Neural cell (in vitro differentiated cells): Measurements from ENCODE around the gene SNX10. TPM values are rescaled to one million over a fixed set of nuclear protein-coding genes. Genes with fewer than 3 reads are reported as not detected.

Source experiments
- H2AFZ ChIP-seq: fragments of 200-600, 300-800 bp; sonication (generic), shearing (Covaris generic); 2 replicates; pipeline ENCODE4 v1.6.0; 2014; ENCODE audit warnings: low read depth, mild to moderate bottlenecking, antibody characterized with exemption, low read length, moderate library complexity
- H3F3A ChIP-seq: fragments of 200-600 bp; shearing (Covaris generic); 2 replicates; pipeline ENCODE4 v1.6.1; 2016; ENCODE audit warnings: mild to moderate bottlenecking, moderate library complexity, mixed read lengths, antibody characterized with exemption, low read length; ENCODE audit not compliant: insufficient read depth, poor library complexity, severe bottlenecking
- H3K27ac ChIP-seq: fragments of 200-600, 300-800 bp; sonication (generic), shearing (Covaris generic); 2 replicates; pipeline ENCODE4 v1.5.1; 2014; ENCODE audit warnings: mild to moderate bottlenecking, low read length, moderate library complexity
- H3K27me3 ChIP-seq: fragments of 300-800, 200-600 bp; sonication (generic), shearing (Covaris generic); 2 replicates; pipeline ENCODE4 v1.6.0; 2014; ENCODE audit warnings: mild to moderate bottlenecking, low read depth, low read length, moderate library complexity; ENCODE audit not compliant: insufficient read depth
- H3K36me3 ChIP-seq: fragments of 300-800, 200-600 bp; sonication (generic), shearing (Covaris generic); 2 replicates; pipeline ENCODE4 v1.5.1; 2014; ENCODE audit warnings: mild to moderate bottlenecking, antibody characterized with exemption, low read length, moderate library complexity; ENCODE audit not compliant: insufficient read depth
- H3K4me2 ChIP-seq: fragments of 300-800, 200-600 bp; sonication (generic), shearing (Covaris generic); 2 replicates; pipeline ENCODE4 v1.6.0; 2014; ENCODE audit warnings: mild to moderate bottlenecking, low read length
- H3K4me3 ChIP-seq: fragments of 300-800, 200-600 bp; sonication (generic), shearing (Covaris generic); 2 replicates; pipeline ENCODE4 v1.5.1; 2014; ENCODE audit warnings: mild to moderate bottlenecking, low read length, moderate library complexity
- H3K79me2 ChIP-seq: fragments of 200-600 bp; shearing (Covaris generic); replicated peaks from 2 replicates; pipeline ENCODE4 v1.6.0; 2014; ENCODE audit warnings: mild to moderate bottlenecking, low read length, moderate library complexity; ENCODE audit not compliant: insufficient read depth
- H3K9ac ChIP-seq: fragments of 300-800, 200-600 bp; sonication (generic), shearing (Covaris generic); 2 replicates; pipeline ENCODE4 v1.6.1; 2016; ENCODE audit warnings: mild to moderate bottlenecking, low read length, mixed read lengths
- H3K9me2 ChIP-seq: fragments of 200-600 bp; shearing (Covaris generic); 2 replicates; pipeline ENCODE4 v1.6.1; 2016; ENCODE audit warnings: mild to moderate bottlenecking, low read length, mixed read lengths; ENCODE audit not compliant: insufficient read depth
- H3K9me3 ChIP-seq: fragments of 200-600, 300-800 bp; sonication (generic), shearing (Covaris generic); 2 replicates; pipeline ENCODE4 v1.6.1; 2016; ENCODE audit warnings: mild to moderate bottlenecking, mixed run types, low read length, moderate library complexity, mixed read lengths
- H4K20me1 ChIP-seq: fragments of 200-600 bp; shearing (Covaris generic); 2 replicates; pipeline ENCODE4 v1.6.1; 2016; ENCODE audit warnings: mild to moderate bottlenecking, mixed run types; ENCODE audit not compliant: insufficient read depth
- CTCF ChIP-seq: fragments of 450-650 bp; IDR thresholded peaks from 2 replicates; pipeline ENCODE4 v1.5.1; 2014; ENCODE audit warnings: antibody characterized with exemption, mild to moderate bottlenecking, moderate library complexity; ENCODE audit not compliant: poor library complexity, severe bottlenecking
- EP300 ChIP-seq: fragments of 450-650 bp; conservative IDR thresholded peaks from 2 replicates; pipeline ENCODE4 v1.6.1; 2014; ENCODE audit warnings: antibody characterized with exemption, mild to moderate bottlenecking, moderate library complexity; ENCODE audit not compliant: poor library complexity, severe bottlenecking
- EZH2 ChIP-seq: fragments of 200-600, 300-800 bp; shearing (Covaris generic), sonication (generic); IDR thresholded peaks from 2 replicates; pipeline ENCODE4 v1.6.1; 2014; ENCODE audit warnings: antibody characterized with exemption, low read length, borderline replicate concordance, mild to moderate bottlenecking; ENCODE audit not compliant: insufficient read depth, poor library complexity, severe bottlenecking
- MXI1 ChIP-seq: fragments of 450-650 bp; conservative IDR thresholded peaks from 2 replicates; pipeline ENCODE4 v1.6.1; 2014; ENCODE audit warnings: antibody characterized with exemption, mild to moderate bottlenecking; ENCODE audit not compliant: poor library complexity, severe bottlenecking
- POLR2AphosphoS5 ChIP-seq: IDR thresholded peaks from 2 replicates; pipeline ENCODE4 v1.6.1; 2012
- RAD21 ChIP-seq: fragments of 450-650 bp; conservative IDR thresholded peaks from 2 replicates; pipeline ENCODE4 v1.6.1; 2014; ENCODE audit warnings: antibody characterized with exemption, mild to moderate bottlenecking, moderate library complexity
- REST ChIP-seq: IDR thresholded peaks from 2 replicates; pipeline ENCODE4 v1.6.1; 2012; ENCODE audit warnings: borderline replicate concordance
- SMC3 ChIP-seq: fragments of 450-650 bp; conservative IDR thresholded peaks from 2 replicates; pipeline ENCODE4 v1.6.1; 2014; ENCODE audit warnings: antibody characterized with exemption, mild to moderate bottlenecking, moderate library complexity; ENCODE audit not compliant: poor library complexity
- TAF1 ChIP-seq: IDR thresholded peaks from 2 replicates; pipeline ENCODE4 v1.6.1; 2012; ENCODE audit warnings: low read depth
- polyA plus RNA-seq: library from polyadenylated mRNA; depleted of rRNA; stranded (reverse); fragments of >200 nt; gene quantifications from 2 replicates; pipeline ENCODE4 v1.2.3, GENCODE V29; 2014

Gene SNX10
- polyA plus RNA-seq, 1 donor from 2014 or later = 25.6 TPM

- TF ChIP-seq MXI1 = no peak
- Histone ChIP-seq H3K9me2 (no peaks in the 10 kb centered on the region), H3K9ac (no peak overlapping the region), H3K4me3 (no peak overlapping the region), H2AFZ (no peak overlapping the region), H3K79me2 (no peaks in the 10 kb centered on the region), H3K36me3 (no peaks in the 10 kb centered on the region), H3K9me3 (no peaks in the 10 kb centered on the region), H3K27me3 (no peaks in the 10 kb centered on the region), H3F3A (no peaks in the 10 kb centered on the region), H4K20me1 (no peaks in the 10 kb centered on the region), H3K27ac (no peak overlapping the region), H3K4me2 (no peak overlapping the region)
These were observed 26.1 kb upstream of the SNX10 start for GRCh38 chr7:26265499-26266075.

- Histone ChIP-seq H3K27ac (no peak overlapping the region), H2AFZ (no peak overlapping the region), H3K9me3 (no peaks in the 10 kb centered on the region), H3K9me2 (no peaks in the 10 kb centered on the region), H3K79me2 (no peaks in the 10 kb centered on the region), H3F3A (no peaks in the 10 kb centered on the region), H3K36me3 (no peaks in the 10 kb centered on the region), H3K9ac (no peak overlapping the region), H3K4me2 (no peak overlapping the region), H3K4me3 (no peak overlapping the region), H4K20me1 (no peaks in the 10 kb centered on the region), H3K27me3 (no peaks in the 10 kb centered on the region)
- no peak for TF ChIP-seq REST
- no peak for TF ChIP-seq RAD21
- TF ChIP-seq TAF1 = no peak
- no peak for TF ChIP-seq POLR2AphosphoS5
- TF ChIP-seq MXI1 = no peak
- TF ChIP-seq EZH2 = no peak
- no peak for TF ChIP-seq EP300
- no peak for TF ChIP-seq CTCF
These were observed 24.0 kb upstream of the SNX10 start for GRCh38 chr7:26267601-26268166.

- H3K4me2 ChIP-seq = no peak overlapping the region
- H3K27me3 ChIP-seq = no peaks in the 10 kb centered on the region
- no peaks in the 10 kb centered on the region for H4K20me1 ChIP-seq
- TF ChIP-seq RAD21 = no peak
- TF ChIP-seq SMC3 = no peak
- peak; percentile 58 for TF ChIP-seq EP300
- no peak for TF ChIP-seq REST
- peak; percentile 21 for TF ChIP-seq POLR2AphosphoS5
- H3K9me2 ChIP-seq = no peaks in the 10 kb centered on the region
- H3K27ac ChIP-seq = no peak overlapping the region
- no peak overlapping the region for H3K4me3 ChIP-seq
- no peaks in the 10 kb centered on the region for H3K79me2 ChIP-seq
- no peaks in the 10 kb centered on the region for H3K36me3 ChIP-seq
- H3F3A ChIP-seq = no peaks in the 10 kb centered on the region
- H3K9ac ChIP-seq = no peak overlapping the region
- no peak overlapping the region for H2AFZ ChIP-seq
- no peaks in the 10 kb centered on the region for H3K9me3 ChIP-seq
These were observed 16.4 kb upstream of the SNX10 start for GRCh38 chr7:26275213-26275612.
